ENCODE results near the gene ABCA7. TPM values are rescaled to one million over a fixed set of nuclear protein-coding genes. Genes with fewer than 3 reads are reported as not detected.
A peak's percentile ranks its signal among the peaks of the same experiment; 100 is the strongest.

The ABCA7 gene
- total and polyA plus RNA-seq, 2 of the 13 experiments (the other 11 are each of a cell fraction or from before 2014, with no cell fraction given): 4.4 to 32.4 TPM

DNA sequence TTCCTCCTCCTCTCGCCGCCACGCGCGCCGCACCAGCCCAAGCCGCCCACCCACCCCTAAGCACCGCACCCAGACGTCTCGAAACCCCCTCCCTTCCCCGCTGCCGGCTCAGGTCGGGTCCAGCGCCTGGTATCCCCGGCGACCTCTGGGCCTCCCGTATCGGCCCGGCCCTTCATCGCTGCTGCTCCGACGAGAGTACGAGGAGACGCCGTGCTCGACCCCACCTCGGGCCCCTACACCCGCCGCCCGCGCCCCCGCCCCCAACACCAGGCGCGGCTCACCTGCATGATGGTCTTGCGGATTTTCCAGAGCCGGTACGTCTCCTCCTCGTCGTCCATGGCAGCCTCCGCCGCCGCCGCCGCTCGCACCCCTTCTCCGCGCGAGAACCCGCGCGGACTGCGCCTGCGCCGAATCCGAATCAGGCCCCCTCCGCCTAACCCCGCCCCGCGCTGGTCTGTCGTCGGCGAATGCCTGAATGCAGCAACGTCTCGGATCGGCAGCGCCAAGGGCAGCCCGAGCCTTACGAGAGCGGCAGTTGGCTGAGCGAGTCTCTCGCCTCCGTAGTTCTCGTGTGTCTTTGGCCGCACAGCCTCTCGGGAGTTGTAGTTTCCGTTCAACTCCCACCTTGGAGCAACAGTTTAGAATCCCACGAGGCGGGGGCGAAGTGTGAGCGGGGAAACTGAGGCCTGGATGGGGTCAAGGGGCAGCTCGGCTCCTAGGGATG is 55.2 kb downstream of the ABCA7 start, which contains the start of gene POLR2E (continued):
- no peak for TF ChIP-seq ZNF484 (CRISPR knock-in tag; IDR thresholded peaks at IDR 0.05; ENCODE audit: borderline replicate concordance, low read depth)
- no peak for TF ChIP-seq TBX3 (IDR thresholded peaks at IDR 0.05; ENCODE audit: borderline replicate concordance)
- TF ChIP-seq RFX5 (IDR thresholded peaks at IDR 0.05; ENCODE audit: low read depth, low read length): no peak
- TF ChIP-seq ZNF143 (CRISPR knock-in tag; IDR thresholded peaks at IDR 0.05): peak; percentile 99
- TF ChIP-seq ZNF530 (CRISPR knock-in tag; IDR thresholded peaks at IDR 0.05; ENCODE audit: low read depth): no peak
- no peak for TF ChIP-seq ZNF496 (CRISPR knock-in tag; IDR thresholded peaks at IDR 0.05; ENCODE audit: insufficient replicate concordance)
- TF ChIP-seq ZNF574 (CRISPR knock-in tag; IDR thresholded peaks at IDR 0.05): peak; percentile 92
- no peak for TF ChIP-seq ZNF780A (CRISPR knock-in tag; IDR thresholded peaks at IDR 0.05)
- 0 out of 2 replicates have a peak, but pooled peaks have one; percentile 43 for TF ChIP-seq CBFB (CRISPR knock-in tag; IDR thresholded peaks at IDR 0.05)
- TF ChIP-seq, protein P1, sequence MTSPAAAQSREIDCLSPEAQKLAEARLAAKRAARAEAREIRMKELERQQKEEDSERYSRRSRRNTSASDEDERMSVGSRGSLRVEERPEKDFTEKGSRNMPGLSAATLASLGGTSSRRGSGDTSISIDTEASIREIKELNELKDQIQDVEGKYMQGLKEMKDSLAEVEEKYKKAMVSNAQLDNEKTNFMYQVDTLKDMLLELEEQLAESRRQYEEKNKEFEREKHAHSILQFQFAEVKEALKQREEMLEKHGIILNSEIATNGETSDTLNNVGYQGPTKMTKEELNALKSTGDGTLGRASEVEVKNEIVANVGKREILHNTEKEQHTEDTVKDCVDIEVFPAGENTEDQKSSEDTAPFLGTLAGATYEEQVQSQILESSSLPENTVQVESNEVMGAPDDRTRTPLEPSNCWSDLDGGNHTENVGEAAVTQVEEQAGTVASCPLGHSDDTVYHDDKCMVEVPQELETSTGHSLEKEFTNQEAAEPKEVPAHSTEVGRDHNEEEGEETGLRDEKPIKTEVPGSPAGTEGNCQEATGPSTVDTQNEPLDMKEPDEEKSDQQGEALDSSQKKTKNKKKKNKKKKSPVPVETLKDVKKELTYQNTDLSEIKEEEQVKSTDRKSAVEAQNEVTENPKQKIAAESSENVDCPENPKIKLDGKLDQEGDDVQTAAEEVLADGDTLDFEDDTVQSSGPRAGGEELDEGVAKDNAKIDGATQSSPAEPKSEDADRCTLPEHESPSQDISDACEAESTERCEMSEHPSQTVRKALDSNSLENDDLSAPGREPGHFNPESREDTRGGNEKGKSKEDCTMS (CRISPR knock-in tag; conservative IDR thresholded peaks at IDR 0.05): no peak
- peak; percentile 61 for TF ChIP-seq ZFX (CRISPR knock-in tag; IDR thresholded peaks at IDR 0.05; ENCODE audit: low read depth)
- TF ChIP-seq KLF13 (CRISPR knock-in tag; IDR thresholded peaks at IDR 0.05): no peak
- no peak for TF ChIP-seq ZBTB8A (CRISPR knock-in tag; IDR thresholded peaks at IDR 0.05; ENCODE audit: borderline replicate concordance, low read depth)
- peak; percentile 99 for TF ChIP-seq THAP11 (CRISPR knock-in tag; IDR thresholded peaks at IDR 0.05)
- no peak for TF ChIP-seq FOXA1 (IDR thresholded peaks at IDR 0.05)
- TF ChIP-seq FOXA1 (CRISPR knock-in tag; IDR thresholded peaks at IDR 0.05): no peak
- peak; percentile 82 for TF ChIP-seq KAT8 (CRISPR knock-in tag; IDR thresholded peaks at IDR 0.05)
- 0 out of 2 replicates have a peak, but pooled peaks have one; percentile 43 for TF ChIP-seq TGIF2 (CRISPR knock-in tag; IDR thresholded peaks at IDR 0.05)
- no peak for TF ChIP-seq ZBTB49 (CRISPR knock-in tag; IDR thresholded peaks at IDR 0.05; ENCODE audit: borderline replicate concordance)
- TF ChIP-seq TMF1 (CRISPR knock-in tag; IDR thresholded peaks at IDR 0.05; ENCODE audit: low read depth): no peak
- no peak for TF ChIP-seq MAFF (IDR thresholded peaks at IDR 0.05; ENCODE audit: low read depth, low read length)
- peak; percentile 36; the same call in 1 of the 2 replicates for TF ChIP-seq ZIK1 (CRISPR knock-in tag; IDR thresholded peaks at IDR 0.05; ENCODE audit: borderline replicate concordance, low read depth)

All from HepG2 (cell line).